HG03575 (cell line): Measurements from ENCODE around the gene TMX1.

Experiments used
- ATAC-seq: cut with Tn5 transposase; IDR thresholded peaks from one replicate; pipeline ENCODE4 v1.9.1; 2021; ENCODE audit not compliant: unreplicated experiment, insufficient number of reproducible peaks, low FRiP score; ENCODE audit errors: extremely low read depth

TMX1 gene

DNA sequence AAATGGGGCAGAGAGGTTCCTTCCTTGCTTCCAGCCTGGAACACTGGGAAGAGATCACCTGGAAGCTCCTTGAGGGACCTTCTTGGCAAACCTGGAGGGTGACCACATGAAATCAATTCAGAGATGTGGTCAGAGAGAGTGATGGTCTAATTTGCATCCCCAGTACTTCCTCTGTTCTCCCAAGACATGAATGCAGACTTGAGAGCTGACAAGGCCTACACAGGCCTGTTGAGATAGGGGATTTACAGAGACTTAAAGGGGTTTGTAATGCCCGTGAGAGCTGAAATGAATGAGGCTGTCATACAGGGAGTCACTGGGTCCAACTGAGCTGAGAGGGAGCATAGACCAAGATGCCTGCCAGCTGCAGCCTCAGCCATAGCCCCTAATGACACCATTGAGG, 45.1 kb downstream of the TMX1 start:
- ATAC-seq: no peak

DNA sequence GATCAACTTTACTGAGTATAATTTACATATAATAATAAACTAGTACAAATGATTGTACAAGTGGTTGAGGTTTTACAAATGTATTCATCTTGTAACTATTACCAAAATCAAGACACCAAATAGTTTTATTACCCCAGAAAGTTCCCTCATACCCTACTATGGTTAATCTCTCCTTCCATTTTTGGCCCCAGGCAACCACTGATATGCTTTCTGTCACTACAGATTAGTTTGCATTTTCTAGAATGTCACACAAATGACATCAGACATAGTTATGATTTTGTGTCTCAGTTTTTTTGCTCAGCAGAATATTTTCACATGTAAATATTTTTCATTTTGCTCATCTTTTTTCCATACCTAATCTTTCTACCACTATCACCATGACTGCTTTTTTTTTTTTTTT, 49.1 kb downstream of the TMX1 start:
- no peak for ATAC-seq

DNA sequence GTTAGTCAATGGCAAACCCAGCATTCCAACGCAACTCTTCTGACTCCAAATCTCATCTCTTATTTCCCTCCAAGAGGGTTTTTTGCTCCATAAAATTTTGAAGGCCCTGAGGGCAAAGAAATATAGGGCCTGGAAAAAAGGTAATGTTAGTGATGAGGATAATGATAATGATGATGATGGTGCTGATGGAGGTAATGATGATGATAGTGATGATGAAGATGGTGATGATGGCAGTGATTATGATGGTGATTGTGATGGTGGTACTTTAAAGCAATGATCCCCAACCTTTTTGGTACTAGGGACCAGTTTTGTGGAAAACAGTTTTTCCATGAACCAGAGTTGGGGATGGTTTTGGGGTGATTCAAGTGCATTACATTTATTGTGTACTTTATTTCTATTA, 50.1 kb downstream of the TMX1 start:
- ATAC-seq: no peak

DNA sequence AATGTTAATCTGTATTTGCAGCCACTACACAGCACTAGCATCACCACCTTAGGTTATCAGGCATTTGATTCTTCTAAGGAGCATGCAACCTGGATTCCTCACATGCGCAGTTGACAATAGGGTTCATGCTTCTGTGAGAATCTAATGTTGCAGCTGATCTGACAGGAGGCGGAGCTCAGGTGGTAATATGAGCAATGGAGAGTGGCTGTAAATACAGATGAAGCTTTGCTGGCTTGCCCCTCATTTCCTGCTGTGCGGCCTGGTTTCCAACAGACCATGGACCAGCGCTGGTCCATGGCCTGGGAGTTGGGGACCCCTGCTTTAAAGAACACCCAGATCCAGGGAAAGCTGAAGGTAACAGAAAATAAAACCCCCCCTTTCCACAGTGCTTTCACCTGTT, 51.0 kb downstream of the TMX1 start:
- ATAC-seq: no peak

DNA sequence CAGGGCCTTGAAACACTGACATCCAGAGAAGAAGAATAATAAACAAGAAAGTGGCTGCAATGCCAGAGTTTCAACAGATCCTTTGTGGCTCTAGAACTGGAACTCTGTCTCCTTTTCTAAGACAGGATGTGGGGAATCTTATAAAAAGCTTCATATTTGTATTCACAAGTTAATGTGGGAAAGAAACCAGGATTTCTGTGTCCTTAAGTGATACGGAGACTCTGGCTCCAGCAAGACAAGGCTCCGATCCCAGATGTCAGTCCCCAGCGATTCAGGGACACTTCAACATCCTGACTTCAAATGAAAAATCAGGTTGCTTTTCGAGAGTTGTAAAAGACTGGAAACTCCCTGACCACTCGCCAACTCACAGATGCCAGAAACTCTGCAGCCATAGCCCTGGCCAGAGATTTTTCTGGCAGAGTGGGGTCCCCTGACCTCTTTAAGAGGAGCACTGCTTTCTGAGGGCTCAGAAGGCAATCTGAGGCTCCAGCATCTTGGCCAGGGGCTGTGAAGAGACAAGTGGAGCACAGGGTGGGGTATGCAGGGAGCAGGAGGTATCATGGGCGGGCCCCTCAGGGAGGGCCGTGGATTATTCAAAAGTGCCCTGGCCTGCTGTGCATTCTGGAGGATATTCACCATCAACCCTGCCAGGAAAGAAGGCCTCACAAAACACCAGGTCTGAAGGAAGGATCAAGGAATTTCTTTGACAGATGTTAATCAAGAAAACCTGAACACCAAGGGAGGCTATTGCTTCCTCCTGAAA, 53.3 kb downstream of the TMX1 start:
- ATAC-seq: no peak

DNA sequence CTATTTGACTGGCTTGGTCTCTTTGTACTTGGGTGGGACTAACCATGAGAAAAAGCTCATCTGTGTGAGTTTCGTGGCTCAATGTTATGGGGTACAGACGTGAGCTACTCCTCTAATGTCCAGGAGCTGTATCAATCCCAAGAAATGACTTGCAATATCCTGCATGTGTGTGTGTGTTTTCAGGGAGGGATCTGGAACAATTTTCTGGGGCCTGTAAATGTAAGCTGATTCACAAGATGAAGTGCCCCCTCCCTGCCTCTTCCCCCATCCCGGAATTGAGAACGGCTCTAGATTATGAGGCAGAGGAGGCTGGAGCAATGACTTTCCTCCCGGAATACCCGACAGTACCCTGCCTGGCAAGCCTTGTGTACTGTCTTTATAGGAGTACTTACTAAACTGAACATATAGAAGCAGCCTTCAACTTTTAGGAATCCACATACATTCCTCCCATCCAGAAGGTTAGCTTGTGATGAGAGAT, 53.9 kb downstream of the TMX1 start:
- ATAC-seq: no peak

DNA sequence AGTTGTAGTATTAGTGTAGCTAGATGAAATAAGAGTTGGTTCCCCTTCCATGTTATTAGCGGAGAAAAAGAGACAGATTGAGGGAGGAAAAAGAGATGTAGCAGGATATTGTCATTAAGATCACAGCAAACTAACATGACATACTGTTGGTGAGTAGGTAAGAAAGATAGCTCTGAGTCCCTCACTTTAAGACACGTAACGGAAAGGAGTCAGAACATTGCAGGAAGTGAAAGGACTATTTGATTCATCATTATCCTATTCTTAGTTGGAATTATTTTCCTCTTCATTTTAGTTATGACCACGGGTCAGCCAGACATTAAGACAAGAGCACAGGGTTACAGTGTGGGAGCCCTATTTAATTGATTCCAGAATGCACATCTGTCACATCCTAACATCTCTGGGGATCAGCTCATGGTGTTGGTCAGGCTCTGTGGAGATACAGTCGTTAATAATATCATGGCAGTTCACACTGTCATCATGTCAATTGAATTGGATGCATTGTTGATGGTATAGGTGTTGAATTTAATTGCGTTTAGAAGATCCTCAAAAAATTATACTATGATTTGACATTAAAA, 55.0 kb downstream of the TMX1 start:
- ATAC-seq: no peak

DNA sequence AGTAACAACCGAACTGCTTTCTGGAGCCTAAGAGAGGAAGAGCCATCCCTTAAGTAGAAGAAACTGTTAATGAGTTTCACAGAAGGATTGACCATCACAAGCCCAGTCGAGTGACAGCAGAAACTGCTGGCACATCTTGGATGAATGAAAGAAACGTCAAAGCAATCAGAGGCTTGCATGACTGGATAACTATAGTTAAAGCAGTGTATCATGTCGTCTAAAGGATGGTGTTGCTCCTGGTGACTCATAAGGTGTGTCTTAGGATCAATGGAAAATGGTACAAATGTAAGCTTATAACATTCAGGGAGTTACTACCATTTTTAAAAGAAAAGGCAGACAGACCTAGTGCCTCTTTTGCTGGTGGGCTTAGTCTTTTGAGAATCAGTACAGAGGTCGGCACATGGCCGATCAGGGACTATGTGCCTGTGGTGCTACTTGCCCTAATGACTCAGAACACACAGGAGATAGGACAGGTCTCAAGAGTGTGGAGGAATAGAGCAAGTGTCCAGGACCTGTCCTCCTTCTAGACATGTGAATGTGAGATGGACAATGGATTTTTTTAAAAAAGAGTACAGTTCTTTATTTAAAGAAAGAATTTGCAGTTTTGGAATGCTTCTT, 55.7 kb downstream of the TMX1 start:
- ATAC-seq: no peak

DNA sequence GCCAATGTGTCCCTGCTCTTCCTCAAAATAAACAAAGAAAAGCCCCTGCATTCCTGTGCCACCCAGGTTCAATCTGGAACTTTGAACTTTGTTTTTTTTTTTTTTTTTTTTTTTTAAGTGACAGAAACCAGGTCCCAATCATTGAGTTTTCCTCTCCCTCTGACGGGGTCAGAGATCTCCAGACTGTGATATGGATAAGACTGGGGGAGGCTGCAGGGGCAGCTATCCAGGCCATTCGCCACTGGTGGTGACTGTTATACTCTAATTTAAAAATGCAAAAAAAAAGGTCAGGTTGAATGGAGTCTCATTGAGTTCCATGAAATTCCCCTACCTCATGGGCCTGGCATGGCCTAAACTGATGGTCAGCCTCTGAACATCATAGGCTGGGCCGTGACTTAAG, 57.0 kb downstream of the TMX1 start:
- no peak for ATAC-seq

DNA sequence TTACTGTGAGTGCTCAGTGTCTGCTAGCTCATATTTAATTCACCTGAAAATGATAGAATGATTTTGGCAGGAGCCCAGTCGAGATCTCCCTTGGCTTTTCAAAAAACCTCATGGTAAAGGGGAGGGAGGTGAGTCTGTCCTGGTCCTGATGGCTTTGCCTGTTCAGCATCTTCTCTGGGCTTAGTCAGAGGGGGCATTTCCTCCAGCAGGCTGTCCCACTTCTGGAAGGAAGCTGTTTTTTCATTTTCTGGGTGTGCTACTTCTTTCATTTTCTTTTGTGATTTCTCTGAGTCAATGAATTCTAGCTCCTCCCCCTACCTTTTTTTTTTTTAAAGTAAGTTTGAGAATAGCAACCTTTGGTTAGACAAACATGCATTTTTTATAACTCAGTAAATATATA, 58.8 kb downstream of the TMX1 start:
- ATAC-seq: no peak

DNA sequence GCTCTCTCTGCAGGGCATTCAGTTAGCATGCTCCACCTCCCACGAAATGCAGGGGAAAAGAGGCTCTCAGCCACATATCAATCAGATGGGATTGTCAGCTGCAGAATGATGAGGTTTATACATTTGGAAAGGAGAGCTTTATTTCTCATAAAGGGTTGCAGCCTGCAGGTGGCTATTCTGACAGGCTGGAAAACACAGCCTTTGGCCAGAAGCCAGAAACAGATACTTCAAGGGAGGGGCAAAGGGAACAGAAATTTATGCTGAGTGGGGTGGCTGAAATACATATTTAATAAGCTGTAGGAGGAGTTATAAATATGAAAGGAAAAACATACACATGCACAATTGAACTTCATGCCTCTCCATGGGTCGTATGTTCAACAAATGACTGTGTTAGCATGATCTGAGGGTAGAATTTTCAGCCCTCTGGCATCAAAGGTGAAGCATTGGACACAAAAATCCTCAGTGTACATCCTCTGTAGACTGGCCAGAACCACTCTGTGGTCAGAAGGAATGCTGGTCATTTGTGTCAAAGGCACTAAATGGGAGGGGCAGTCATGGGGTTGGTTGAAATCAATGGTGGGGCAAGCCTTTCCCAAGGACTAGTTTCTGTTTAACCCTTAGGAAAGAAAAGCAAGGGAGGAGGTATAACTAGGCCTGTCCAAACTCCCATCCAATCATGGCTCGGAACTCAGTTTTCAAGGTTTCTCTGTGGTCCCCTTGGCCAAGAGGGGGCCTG, 62.4 kb downstream of the TMX1 start:
- ATAC-seq: no peak

DNA sequence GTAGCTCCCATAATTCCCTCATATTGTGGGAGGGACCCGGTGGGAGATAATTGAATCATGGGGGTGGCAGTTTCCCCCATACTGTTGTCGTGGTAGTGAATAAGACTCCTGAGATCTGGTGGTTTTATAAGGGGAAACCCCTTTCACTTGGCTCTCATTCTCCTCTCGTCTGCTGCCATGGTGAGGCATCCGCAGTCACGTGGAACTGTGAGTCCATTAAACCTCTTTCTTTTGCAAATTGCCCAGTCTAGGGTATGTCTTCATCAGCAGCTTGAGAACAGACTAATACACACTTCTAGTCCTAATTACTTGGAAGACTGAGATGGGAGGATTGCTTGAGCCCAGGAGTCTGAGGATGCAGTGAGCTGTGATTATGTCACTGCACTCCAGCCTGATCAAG, 64.4 kb downstream of the TMX1 start:
- no peak for ATAC-seq

DNA sequence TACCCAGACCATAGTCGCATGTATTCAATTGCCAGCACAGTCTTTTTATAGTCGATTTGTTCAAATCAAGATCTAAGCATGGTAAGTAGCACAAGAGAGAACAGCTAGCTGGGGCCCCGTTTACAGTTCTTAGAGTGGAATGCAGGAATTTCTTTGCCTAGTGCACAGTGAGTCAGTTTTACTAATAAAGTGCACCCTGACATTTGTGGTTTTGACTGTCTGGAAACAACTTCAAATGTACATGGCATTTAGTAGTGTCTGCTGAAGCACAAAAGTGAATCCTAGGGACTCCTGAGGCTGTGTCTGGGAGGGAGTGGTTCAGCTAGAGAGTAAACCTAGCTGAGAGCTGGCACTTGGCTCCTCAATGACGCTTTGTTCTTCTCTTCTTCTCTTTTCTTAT, 64.9 kb downstream of the TMX1 start:
- ATAC-seq: no peak

DNA sequence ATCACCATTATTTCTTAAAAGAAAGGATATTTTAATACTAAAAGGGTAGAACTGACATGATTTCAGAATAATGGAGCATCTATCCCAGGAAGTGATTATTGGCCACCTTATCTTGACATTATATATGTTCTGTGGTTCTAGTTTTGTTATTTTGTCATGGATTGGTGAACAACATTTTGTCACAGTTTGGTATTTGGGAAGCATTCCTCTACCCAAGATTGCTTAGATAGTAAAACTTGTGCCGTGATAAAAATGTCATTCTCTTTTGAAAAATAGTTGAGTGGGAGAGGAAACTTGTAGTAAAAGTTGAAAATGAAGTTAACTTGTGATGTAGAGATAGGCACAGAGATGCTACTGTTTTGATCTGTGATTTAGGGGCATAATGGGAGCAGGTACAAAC, 65.7 kb downstream of the TMX1 start:
- ATAC-seq: no peak
